Lower leg skin (tissue), 4 donors: ENCODE measurements around the gene GRIN1. TPM values are rescaled to one million over a fixed set of nuclear protein-coding genes. Genes with fewer than 3 reads are reported as not detected.

Source experiments
- DNase-seq, 2 donors: peaks; one replicate each; pipeline ENCODE4 v3.0.0-alpha.2; 2019; ENCODE audit warnings: low spot score in 2 of 2
- H3K4me3 ChIP-seq: fragments of 200-600 bp; sonication (generic); 2 replicates; pipeline ENCODE4 v1.5.1; 2017; ENCODE audit warnings: mild to moderate bottlenecking, low read depth; ENCODE audit not compliant: poor library complexity, severe bottlenecking
- POLR2A ChIP-seq, 2 donors: fragments of 450-650 bp; IDR thresholded peaks; one replicate each; pipeline ENCODE4 v1.6.1; 2016 to 2017; ENCODE audit warnings: antibody characterized with exemption in 2 of 2, mild to moderate bottlenecking in 1 of 2, moderate library complexity in 1 of 2
- WGBS, 2 donors: methylation state at CpG; one replicate each; pipeline ENCODE4 v1.1.5; 2018; 5-methylcytosine and 5-hydroxymethylcytosine counted together
- intact Hi-C: fragments of 100-400 bp; cut with DNase I; formaldehyde crosslinking; loops from one replicate; pipeline ENCODE4 v1.15.0; 2023; ENCODE audit warnings: low total_unique reads
- total RNA-seq, 4 donors: library from RNA; depleted of rRNA; stranded (reverse); fragments of >200 nt; gene quantifications; one replicate each; pipeline ENCODE4 v1.1.0, GENCODE V29; 2016
- TF ChIP-seq, protein P1 (sequence below), 3 donors: fragments of 450-650 bp; IDR thresholded peaks; one replicate each; pipeline ENCODE4 v1.5.1; 2016; ENCODE audit warnings: antibody characterized with exemption in 3 of 3, mild to moderate bottlenecking in 3 of 3, moderate library complexity in 2 of 3

The GRIN1 gene
- total RNA-seq, 4 donors from 2014 or later: 0.10 to 2.4 (median 0.49) TPM; not detected in 1

- intact Hi-C loops: loop anchor here (2.0 kb wide), 1 partner anchor 56 kb away; the partner anchor contains the start of gene SLC34A3
- 23 to 31% methylated on average over 13 to 29 of the region's 34 CpGs for WGBS, 2 donors
Observed at GRCh38 chr9:137174722-137175293, 35.9 kb downstream of the GRIN1 start.

GRCh38 chr9:137175345-137175961 lies 36.5 kb downstream of the GRIN1 start:
- 26 to 34% methylated on average over 7 to 19 of the region's 33 CpGs for WGBS, 2 donors
- no peak for TF ChIP-seq POLR2A (IDR thresholded peaks at IDR 0.05)
- TF ChIP-seq, protein P1, sequence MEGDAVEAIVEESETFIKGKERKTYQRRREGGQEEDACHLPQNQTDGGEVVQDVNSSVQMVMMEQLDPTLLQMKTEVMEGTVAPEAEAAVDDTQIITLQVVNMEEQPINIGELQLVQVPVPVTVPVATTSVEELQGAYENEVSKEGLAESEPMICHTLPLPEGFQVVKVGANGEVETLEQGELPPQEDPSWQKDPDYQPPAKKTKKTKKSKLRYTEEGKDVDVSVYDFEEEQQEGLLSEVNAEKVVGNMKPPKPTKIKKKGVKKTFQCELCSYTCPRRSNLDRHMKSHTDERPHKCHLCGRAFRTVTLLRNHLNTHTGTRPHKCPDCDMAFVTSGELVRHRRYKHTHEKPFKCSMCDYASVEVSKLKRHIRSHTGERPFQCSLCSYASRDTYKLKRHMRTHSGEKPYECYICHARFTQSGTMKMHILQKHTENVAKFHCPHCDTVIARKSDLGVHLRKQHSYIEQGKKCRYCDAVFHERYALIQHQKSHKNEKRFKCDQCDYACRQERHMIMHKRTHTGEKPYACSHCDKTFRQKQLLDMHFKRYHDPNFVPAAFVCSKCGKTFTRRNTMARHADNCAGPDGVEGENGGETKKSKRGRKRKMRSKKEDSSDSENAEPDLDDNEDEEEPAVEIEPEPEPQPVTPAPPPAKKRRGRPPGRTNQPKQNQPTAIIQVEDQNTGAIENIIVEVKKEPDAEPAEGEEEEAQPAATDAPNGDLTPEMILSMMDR (IDR thresholded peaks at IDR 0.05): no peak

More at GRCh38 chr9:137174722-137175293, 35.9 kb downstream of the GRIN1 start:
- TF ChIP-seq POLR2A (IDR thresholded peaks at IDR 0.05): no peak
- TF ChIP-seq, protein P1 (IDR thresholded peaks at IDR 0.05): no peak
- DNase-seq: no peak
- no peak overlapping the region for H3K4me3 ChIP-seq

GRCh38 chr9:137176302-137177182 lies 37.6 kb downstream of the GRIN1 start:
- WGBS, 2 donors: 35 to 46% methylated on average over 17 of the region's 17 CpGs
- intact Hi-C loops: no loop called here
- no peak overlapping the region for H3K4me3 ChIP-seq
- no peak for DNase-seq
- TF ChIP-seq POLR2A (IDR thresholded peaks at IDR 0.05): no peak
- TF ChIP-seq, protein P1 (IDR thresholded peaks at IDR 0.05): peak in 1 of 3 donors; percentile 29

More at GRCh38 chr9:137175345-137175961, 36.5 kb downstream of the GRIN1 start:
- intact Hi-C loops: loop anchor here (2.0 kb wide), 1 partner anchor 55 kb away; the partner anchor contains the start of gene SLC34A3
- H3K4me3 ChIP-seq: no peak overlapping the region
- DNase-seq: no peak

DNA sequence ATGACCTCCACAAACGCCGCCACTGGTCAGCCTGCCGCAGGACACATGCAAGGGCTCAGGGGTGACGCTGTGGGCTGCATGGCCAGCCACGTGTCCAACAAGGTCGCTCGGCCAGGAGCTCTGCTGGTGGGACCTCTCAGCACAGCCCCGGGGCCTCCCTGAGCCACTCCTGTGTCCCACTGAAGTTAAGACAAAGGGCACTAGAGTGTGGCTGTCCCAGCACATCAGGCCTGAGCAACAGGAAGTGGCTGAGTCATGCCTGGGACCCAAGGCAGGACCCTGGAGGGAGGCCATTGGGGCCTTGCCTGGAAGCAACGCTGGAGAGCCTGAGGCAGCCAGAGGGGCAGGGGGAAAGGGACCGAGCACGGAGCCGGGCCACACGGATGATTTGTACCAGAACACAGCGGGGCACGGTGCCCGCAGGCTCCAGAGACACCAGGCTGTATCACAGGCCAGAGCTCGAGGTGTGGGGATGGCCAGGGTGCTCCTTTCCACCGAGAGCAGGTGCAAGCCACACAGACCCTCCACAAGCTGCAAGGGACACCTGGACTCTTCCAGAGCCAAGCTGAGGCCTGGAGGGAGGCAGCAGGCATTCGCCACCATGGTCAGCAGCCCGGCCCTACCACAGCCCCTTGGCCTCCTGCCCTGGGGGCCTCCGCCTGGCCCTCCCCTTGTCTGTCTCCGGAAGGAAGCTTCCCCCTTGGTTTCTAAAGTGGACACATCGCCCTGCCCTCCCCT lies 39.4 kb downstream of the GRIN1 start:
- intact Hi-C loops: no loop called here
- 89 to 93% methylated on average over 11 to 23 of the region's 23 CpGs for WGBS, 2 donors

More for the DNA sequence above, 39.4 kb downstream of the GRIN1 start:
- TF ChIP-seq, protein P1 (IDR thresholded peaks at IDR 0.05): no peak
- TF ChIP-seq POLR2A (IDR thresholded peaks at IDR 0.05): no peak
- no peak for DNase-seq
- no peak overlapping the region for H3K4me3 ChIP-seq
